ENCODE results near the gene RFT1.

- no peak for TF ChIP-seq POLR2A (IDR thresholded peaks at IDR 0.05; ENCODE audit: low read length)
- no peak for TF ChIP-seq GATA1 (IDR thresholded peaks at IDR 0.05; ENCODE audit: low read depth, low read length)
Measured at GRCh38 chr3:53146319-53146891, 16.2 kb upstream of the RFT1 start.

Measured in erythroblast (primary cell).